ENCODE results near the gene ACOT12.
"Not testable (repeated sequence)": the region's sequence is repeated elsewhere in the genome, so short reads cannot be mapped to it uniquely, and the experiment has no call there.

The ACOT12 gene

DNA sequence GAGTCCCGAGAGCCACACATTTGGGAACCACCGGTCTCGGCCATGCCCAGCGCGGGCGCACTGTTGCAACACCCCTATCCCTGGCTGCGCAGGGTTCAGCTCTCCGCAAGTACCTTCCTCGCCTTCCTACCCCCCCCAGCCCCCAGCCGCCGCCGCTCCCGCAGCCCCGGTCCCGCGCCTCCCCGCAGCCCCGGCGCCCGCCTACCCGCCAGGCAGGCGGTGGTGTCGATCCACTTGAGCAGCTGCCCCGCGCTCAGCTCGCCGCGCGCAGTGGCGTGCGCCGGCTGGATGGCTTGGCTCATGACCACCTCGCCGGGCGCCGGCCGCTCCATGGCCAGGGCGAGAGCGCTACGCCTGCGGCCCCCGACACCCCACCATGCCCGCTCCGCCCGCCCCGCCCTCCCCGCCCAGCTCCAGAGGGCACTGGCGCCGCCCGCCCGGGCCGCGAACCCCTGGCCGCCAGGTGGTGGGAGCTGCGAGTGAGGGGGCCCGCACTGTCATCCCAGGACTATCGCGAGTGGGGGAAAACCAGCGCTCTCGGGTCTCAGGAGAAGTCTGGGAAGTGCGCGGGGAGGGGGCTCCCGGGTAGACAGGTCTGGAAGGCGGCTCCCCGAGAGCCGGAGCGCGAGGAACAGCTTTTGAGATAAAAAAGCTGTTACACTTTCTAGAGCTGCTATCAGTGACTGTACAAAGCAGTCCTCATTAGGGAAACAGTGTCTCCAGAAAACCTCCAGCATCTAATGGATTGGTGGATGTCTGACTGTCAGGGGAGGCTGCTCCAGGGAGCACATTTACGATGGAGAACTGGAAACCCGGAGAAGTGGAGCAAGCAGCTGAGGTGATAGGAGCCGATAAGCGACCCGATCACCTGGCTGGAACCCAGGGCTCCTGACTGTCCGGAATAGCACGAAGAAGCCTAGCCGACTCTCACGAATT is at the start of gene ACOT12:
Gene ACOT12 (minus strand): TSS at position 352 of the 936 bp plus-strand sequence. CDS start 20 bp downstream, at position 332.
- DNase-seq (ENCODE audit: low read depth), result peak; percentile 2

GRCh38 chr5:81435023-81435422 is 41.1 kb upstream of the ACOT12 start:
- DNase-seq (ENCODE audit: low read depth), result no peak

- DNase-seq (ENCODE audit: low read depth), result no peak
Observed at GRCh38 chr5:81429985-81430384, 36.1 kb upstream of the ACOT12 start.

- no peak for DNase-seq (ENCODE audit: low read depth)
Observed at GRCh38 chr5:81429363-81429762, 35.4 kb upstream of the ACOT12 start.

DNA sequence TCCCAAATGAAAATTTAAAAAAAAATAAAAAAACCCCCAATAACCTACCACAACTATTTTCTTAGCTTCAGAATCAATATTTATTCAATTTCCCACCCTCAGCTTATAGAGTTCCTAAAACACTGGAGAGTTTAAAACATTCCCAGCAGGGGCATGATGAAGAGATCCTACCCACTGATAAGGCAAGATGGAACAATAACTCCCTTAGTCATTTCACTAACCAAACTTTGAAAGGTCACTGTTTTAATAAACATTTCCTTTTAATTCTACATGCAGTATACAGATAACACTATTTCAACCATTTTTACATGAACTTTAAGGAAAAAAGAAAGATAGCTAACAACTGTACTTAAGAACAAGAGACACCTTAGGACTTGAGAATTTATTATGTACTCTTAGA is 34.9 kb upstream of the ACOT12 start:
- DNase-seq (ENCODE audit: low read depth), result no peak

- DNase-seq (ENCODE audit: low read depth), result no peak
Observed at GRCh38 chr5:81428446-81428845, 34.5 kb upstream of the ACOT12 start.

DNA sequence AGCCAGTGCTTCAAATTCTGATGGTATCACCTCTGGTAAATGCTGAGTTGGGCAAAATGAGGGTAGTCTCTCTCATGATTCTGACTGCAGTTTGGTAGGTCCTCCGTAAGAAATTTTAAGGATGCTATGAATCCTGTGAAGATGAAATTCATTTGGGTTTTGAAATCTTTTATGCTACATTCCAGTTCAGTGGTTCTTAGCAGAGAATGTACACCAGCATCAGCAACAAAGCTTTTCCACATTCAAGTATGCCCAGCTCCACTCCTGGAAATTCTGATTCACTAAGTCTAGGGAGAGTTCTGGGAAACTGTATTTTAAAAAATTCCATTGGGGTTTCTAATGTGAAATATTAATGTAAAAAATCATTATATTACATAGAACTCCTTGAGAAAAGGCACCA is 33.6 kb upstream of the ACOT12 start:
- DNase-seq (ENCODE audit: low read depth), result no peak

DNA sequence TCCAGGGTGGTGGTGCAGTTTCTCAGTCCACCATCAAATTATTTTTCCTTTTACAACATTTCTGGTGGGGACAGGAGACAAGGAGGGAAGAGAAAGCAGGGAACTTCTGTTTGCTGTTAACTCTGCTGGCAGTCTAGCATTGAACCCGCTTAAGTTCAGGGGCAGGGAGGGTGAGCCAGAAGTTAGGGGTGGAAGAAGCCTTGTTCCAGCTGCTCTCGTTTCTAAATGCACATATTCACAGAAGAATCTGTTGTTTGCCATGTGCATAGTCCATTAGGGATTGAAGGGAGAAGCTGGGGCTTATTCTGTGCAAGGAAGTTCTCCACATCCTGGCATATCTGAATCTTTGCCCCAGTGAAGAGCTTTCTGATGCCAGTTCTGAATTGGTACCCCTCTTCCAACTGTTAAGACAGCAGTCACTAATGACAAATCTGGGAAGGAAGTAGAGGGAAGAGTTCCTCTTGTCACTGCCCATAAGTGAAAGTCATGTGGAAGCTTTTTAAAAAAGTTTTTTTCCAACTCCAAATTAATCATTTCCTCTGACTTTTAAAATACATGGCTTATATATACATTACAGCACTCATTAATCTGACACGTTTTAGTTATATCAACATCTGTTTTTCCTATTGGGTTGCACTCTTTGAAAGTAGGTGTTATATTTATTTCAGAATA is 32.6 kb upstream of the ACOT12 start:
- no peak for DNase-seq (ENCODE audit: low read depth)

- DNase-seq (ENCODE audit: low read depth), result no peak
Observed at GRCh38 chr5:81425569-81425968, 31.6 kb upstream of the ACOT12 start.

- DNase-seq (ENCODE audit: low read depth), result no peak
Observed at GRCh38 chr5:81424728-81425127, 30.8 kb upstream of the ACOT12 start.

DNA sequence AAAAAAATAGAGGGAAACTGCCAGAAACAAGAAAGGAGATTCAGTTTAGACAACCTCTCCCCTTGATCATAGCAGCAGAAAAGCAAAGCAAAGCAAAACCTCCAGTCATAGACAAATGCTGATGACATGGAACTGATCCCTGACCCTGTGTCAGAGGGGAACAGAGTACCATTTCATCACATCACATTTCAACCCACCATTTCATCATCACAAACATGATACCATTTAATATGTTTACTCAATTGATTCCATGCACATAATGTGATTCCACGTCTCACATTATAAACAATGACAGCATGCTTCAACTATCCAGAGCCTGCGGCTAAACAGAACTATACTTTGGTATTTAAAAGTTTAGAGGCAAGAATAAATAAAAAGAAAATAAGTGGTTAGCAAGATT is 28.7 kb upstream of the ACOT12 start:
- no peak for DNase-seq (ENCODE audit: low read depth)

DNA sequence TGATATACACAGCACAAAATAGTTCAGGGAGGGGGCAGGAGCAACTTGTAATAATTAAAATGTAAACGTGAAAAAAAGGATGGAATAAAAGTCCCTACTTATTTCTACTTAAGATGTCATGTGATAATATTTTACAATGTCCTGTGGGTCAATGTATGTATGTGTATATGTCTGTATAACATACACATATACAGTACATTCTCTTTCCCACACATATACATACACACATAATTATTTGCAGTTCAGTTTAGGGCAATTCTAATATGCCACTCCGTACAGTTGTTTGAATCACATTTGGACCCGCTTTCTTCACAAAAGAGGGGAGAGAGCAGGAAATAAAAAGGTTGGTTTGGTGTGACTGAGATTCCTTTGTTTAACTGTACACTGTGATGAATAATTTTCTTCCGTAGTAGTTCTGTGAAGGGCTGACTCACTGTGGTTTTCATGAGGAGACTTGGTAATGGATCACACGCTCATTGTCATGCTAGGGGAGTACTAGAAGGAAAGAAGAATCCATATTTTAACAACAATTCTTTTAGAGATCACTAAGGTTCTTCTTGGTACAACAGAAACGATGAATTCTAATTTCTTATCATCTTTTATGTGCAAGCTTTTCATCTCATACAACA is 26.2 kb upstream of the ACOT12 start:
- no peak for DNase-seq (ENCODE audit: low read depth)

DNA sequence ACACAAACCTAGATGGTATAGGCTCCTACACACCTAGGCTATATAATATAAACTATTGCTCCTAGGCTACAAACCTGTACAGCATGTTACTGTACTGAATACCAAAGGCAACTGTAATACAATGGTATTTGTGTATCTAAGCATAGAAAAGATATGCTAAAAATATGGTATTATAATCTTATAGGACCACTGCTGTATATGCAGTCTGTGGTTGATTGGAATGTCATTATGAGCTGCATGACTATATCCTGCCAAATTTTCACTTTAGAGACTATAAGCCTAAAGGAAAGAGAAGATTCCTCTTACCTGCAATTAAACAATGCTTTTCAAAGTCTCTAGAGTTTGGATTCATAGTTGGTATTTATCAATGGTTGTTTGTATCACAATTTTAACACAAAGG is 24.7 kb upstream of the ACOT12 start:
- no peak for DNase-seq (ENCODE audit: low read depth)

DNA sequence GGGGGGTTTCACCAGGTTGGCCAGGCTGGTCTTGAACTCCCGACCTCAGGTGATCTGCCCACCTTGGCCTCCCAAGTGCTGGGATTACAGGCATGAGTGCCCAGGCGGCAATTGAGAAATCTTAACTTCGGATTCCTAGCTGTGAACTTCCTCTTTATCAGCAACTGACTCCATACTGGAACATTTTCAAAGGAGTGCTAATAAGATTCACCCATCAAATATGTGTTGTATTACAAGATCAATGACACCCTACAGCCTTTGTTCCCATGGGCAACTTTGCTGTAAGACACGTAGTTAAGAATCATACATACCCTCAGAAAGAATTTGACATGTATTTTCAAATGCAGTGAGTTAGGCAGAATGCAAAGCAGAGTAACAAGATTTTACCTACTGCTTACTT is 23.1 kb upstream of the ACOT12 start:
- DNase-seq (ENCODE audit: low read depth), result no peak

GRCh38 chr5:81409896-81410295 is 16.0 kb upstream of the ACOT12 start:
- no peak for DNase-seq (ENCODE audit: low read depth)

GRCh38 chr5:81409361-81409760 is 15.4 kb upstream of the ACOT12 start:
- no peak for DNase-seq (ENCODE audit: low read depth)

- no peak for DNase-seq (ENCODE audit: low read depth)
Observed at GRCh38 chr5:81408496-81408895, 14.6 kb upstream of the ACOT12 start.

DNA sequence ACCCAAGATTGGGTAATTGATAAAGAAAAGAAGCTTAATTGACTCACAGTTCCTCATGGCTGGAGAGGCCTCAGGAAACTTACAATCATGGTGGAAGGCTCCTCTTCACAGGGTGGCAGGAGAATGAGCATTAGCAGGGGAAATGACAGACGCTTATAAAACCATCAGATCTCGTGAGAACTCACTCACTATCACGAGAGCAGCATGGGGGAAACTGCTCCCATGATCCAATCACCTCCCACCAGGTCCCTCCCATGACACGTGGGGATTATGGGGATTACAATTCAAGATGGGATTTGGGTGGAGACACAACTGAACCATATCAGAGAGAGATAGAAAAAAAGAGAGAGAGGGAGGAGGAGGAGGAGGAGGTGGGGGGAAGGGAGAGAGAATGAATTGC is 13.9 kb upstream of the ACOT12 start:
- not testable (repeated sequence) for DNase-seq (ENCODE audit: low read depth)

GRCh38 chr5:81405126-81405891 is 11.4 kb upstream of the ACOT12 start:
- no peak for DNase-seq (ENCODE audit: low read depth)

DNA sequence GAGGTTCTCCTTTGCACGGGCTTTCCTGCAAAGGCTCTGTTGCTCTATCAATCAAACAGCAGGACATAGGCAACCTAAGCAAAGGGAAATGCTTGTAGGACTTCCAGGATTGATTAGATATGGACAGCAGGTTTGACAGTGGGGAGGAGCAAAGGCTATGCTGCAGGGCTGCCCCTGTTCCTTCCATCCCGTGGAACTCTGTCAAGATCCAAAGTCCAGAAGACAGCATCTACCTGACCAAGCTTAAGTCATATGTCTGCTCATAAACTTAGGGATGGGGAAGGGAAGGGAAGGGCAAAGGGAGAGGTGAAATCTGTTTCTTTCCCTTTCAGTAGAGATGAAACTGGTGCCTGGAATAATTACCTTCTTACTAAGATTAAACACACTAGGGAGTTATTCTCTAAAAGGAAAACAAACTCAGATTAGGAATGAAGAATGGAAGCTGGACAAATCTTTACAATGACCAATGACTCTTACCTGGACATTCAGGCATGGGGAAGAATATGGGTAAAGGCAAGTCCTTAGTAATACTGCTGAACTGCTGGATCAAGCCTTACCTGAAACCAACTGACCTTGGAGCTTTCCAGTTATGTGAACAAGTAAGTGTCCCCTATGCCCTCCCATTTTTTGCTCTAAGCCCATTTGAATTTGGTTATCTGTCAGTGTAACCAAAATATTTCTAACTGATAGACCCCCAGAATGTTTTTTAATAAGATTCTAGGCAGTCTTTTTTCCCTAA is 8.4 kb upstream of the ACOT12 start:
- DNase-seq (ENCODE audit: low read depth), result no peak

GRCh38 chr5:81401266-81401665 is 7.3 kb upstream of the ACOT12 start:
- no peak for DNase-seq (ENCODE audit: low read depth)

Data from activated T-cell treated with anti-CD3 and anti-CD28 coated beads for 48 hours (primary cell).